Breast epithelium (tissue), 4 donors: ENCODE data around the gene DCD. TPM values are rescaled to one million over a fixed set of nuclear protein-coding genes. Genes with fewer than 3 reads are reported as not detected.

Source experiments
- DNase-seq, 2 donors: peaks; one replicate each; pipeline ENCODE4 v3.0.0-alpha.2; 2019; ENCODE audit warnings: low spot score in 2 of 2
- H3K27ac ChIP-seq, 2 donors: fragments of 200-600 bp; sonication (generic) in 1 of 2; one replicate each; pipeline ENCODE4 v1.5.1; 2016 to 2019; ENCODE audit warnings: mild to moderate bottlenecking in 1 of 2
- H3K27me3 ChIP-seq, 2 donors: fragments of 200-600 bp; sonication (generic) in 1 of 2; one replicate each; pipeline versions ENCODE4 v1.5.1 to v1.6.0; 2017 to 2019; ENCODE audit warnings: control low read depth in 1 of 2, mild to moderate bottlenecking in 1 of 2
- H3K36me3 ChIP-seq: fragments of 200-600 bp; one replicate; pipeline ENCODE4 v1.5.1; 2019
- H3K4me1 ChIP-seq, 2 donors: fragments of 200-600 bp; sonication (generic); one replicate each; pipeline ENCODE4 v1.5.1; 2016 to 2019; ENCODE audit warnings: control low read depth in 1 of 2
- H3K4me3 ChIP-seq, 3 donors: fragments of 200-600 bp; sonication (generic); 1 replicate in 2 of 3; 2 replicates in 1 of 3; pipeline ENCODE4 v1.5.1; 2016 to 2019; ENCODE audit warnings: mild to moderate bottlenecking in 3 of 3, moderate library complexity in 2 of 3
- H3K9me3 ChIP-seq, 2 donors: fragments of 200-600 bp; sonication (generic) in 1 of 2; one replicate each; pipeline ENCODE4 v1.5.1; 2016 to 2019; ENCODE audit warnings: control low read depth in 1 of 2
- POLR2A ChIP-seq: fragments of 450-650 bp; IDR thresholded peaks from one replicate; pipeline ENCODE4 v1.6.1; 2016; ENCODE audit warnings: antibody characterized with exemption, mild to moderate bottlenecking, moderate library complexity
- POLR2AphosphoS5 ChIP-seq, 3 donors: sonication (generic); formaldehyde crosslinking; IDR thresholded peaks; one replicate each; pipeline ENCODE4 v1.6.1; 2017; ENCODE audit warnings: antibody characterized with exemption in 3 of 3
- intact Hi-C: fragments of 100-400 bp; cut with DNase I; formaldehyde crosslinking; loops from one replicate; pipeline ENCODE4 v1.15.1; 2023; ENCODE audit warnings: low total_unique reads
- total RNA-seq, 3 donors: library from RNA; depleted of rRNA; stranded (reverse); fragments of >200 nt; gene quantifications; one replicate each; pipeline ENCODE4 v1.1.0, GENCODE V29; 2016
- TF ChIP-seq, protein P1 (sequence below), 3 donors: fragments of 450-650 bp; IDR thresholded peaks; one replicate each; pipeline ENCODE4 v1.5.1; 2016 to 2017; ENCODE audit warnings: antibody characterized with exemption in 3 of 3, mild to moderate bottlenecking in 3 of 3, moderate library complexity in 3 of 3

DCD gene
- total RNA-seq, 3 donors from 2014 or later: not detected

DNA sequence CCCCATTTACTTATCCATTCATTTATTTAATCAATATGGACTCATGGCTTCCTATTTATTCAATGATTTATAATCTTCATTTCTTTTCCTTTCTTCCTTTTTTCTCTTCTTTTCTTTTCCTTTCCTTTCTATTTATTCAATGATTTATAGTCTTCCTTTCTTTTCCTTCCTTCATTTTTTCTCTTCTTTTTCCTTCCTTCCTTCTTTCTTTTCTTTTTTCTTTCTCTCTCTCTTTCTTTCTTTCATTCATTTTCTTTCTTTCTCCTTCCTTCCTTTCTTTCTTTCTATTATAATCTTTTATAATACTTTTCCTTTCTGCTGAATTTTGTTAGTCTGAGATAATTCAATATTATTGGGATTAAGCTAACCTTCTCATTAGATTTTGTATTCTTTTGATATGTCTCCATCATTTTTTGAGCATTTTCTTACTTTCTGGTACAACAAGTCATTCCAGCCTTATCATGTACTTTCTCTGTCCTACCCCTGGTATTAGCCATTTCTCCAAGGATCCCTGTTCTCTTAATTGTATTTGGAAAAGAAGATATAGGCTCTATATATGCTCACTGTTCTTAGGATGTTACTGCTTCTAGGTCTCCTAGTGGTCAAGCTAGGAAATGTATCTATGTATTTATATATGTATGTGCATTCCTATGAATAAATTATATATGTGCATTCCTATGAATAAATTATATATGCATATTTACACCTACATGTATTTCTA, 25.5 kb downstream of the DCD start:
- no peaks in the 10 kb centered on the region for H3K27me3 ChIP-seq
- H3K36me3 ChIP-seq: no peaks in the 10 kb centered on the region
- no peak for DNase-seq
- no peaks in the 10 kb centered on the region for H3K9me3 ChIP-seq
- H3K27ac ChIP-seq: no peak overlapping the region
- H3K4me3 ChIP-seq: no peak overlapping the region
- H3K4me1 ChIP-seq: no peaks in the 10 kb centered on the region
- intact Hi-C loops: no loop called here
- no peak for TF ChIP-seq POLR2AphosphoS5 (IDR thresholded peaks at IDR 0.05)

DNA sequence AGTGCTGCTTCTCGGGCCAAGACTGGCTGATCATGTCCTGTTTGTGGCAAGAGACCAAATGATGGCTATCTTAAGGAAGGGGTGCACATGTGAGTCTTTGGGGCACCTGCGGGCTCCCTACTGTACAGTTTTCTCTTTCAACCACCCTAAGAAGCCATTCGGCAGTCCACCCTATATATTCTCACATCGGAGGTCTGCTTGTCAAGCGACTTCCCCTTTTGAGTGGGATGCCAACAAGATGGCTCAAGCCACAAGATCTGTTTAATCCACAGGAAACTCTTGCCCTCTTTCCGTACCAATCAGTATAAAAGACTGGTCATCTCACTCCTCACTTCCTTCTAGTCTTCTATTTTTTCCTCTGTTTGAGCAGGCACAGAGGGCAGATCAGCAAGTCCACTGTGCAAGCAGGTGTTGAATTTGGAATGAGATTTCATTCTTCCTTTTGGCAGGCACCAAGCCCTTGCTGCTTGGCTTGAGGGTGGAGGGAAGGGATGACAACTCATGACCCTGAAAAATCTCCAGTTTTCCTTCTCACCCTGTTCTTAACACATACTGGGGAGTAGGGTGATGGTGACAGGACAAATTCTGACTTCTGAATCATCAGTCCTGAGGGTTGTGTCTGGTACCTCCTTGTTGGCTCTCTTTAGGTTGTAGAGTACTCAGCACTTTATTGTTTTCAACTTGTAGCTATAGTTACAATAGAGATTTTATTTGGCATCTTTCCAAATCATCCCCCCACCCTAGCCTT, 31.1 kb downstream of the DCD start:
- Histone ChIP-seq H3K9me3 (no peaks in the 10 kb centered on the region), H3K4me3 (no peak overlapping the region), H3K27me3 (no peaks in the 10 kb centered on the region), H3K27ac (peak overlapping the region; percentile 4 to 57), H3K4me1 (no peaks in the 10 kb centered on the region), H3K36me3 (no peaks in the 10 kb centered on the region)
- TF ChIP-seq, protein P1, sequence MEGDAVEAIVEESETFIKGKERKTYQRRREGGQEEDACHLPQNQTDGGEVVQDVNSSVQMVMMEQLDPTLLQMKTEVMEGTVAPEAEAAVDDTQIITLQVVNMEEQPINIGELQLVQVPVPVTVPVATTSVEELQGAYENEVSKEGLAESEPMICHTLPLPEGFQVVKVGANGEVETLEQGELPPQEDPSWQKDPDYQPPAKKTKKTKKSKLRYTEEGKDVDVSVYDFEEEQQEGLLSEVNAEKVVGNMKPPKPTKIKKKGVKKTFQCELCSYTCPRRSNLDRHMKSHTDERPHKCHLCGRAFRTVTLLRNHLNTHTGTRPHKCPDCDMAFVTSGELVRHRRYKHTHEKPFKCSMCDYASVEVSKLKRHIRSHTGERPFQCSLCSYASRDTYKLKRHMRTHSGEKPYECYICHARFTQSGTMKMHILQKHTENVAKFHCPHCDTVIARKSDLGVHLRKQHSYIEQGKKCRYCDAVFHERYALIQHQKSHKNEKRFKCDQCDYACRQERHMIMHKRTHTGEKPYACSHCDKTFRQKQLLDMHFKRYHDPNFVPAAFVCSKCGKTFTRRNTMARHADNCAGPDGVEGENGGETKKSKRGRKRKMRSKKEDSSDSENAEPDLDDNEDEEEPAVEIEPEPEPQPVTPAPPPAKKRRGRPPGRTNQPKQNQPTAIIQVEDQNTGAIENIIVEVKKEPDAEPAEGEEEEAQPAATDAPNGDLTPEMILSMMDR (IDR thresholded peaks at IDR 0.05): no peak
- TF ChIP-seq POLR2A: no peak
- TF ChIP-seq POLR2AphosphoS5 (IDR thresholded peaks at IDR 0.05): no peak
- intact Hi-C loops: no loop called here
- no peak for DNase-seq

DNA sequence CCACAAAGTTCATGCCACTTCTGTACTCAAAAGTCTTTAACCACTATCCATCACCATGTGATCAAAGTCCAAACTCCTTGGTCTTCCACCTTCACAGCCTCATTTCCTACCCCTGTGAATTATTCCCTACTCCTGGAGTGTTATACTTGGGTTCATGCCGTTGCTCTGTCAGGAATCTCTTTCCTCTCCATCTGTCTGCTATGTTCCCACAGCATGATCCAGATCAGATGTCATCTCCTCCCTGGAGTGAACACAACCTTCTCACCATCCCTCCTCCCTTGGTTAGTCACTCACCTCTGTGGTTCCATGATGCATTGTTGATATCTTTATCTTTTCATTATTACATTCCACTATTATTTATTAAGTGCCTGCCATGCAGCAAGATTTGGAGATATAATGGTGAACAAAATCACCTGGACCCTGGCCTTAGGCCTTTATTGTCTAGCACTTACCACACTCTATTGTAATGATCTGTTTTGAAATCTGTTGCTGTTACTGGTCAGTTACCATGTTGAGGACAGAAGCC, 35.9 kb downstream of the DCD start:
- Histone ChIP-seq H3K9me3 (no peaks in the 10 kb centered on the region), H3K36me3 (no peaks in the 10 kb centered on the region), H3K4me3 (no peak overlapping the region), H3K27me3 (no peaks in the 10 kb centered on the region), H3K4me1 (no peaks in the 10 kb centered on the region), H3K27ac (peak overlapping the region in 1 of 2 donors; percentile 62)
- TF ChIP-seq POLR2AphosphoS5 (IDR thresholded peaks at IDR 0.05): no peak
- TF ChIP-seq, protein P1 (IDR thresholded peaks at IDR 0.05): no peak
- TF ChIP-seq POLR2A: no peak
- intact Hi-C loops: no loop called here
- DNase-seq: no peak

DNA sequence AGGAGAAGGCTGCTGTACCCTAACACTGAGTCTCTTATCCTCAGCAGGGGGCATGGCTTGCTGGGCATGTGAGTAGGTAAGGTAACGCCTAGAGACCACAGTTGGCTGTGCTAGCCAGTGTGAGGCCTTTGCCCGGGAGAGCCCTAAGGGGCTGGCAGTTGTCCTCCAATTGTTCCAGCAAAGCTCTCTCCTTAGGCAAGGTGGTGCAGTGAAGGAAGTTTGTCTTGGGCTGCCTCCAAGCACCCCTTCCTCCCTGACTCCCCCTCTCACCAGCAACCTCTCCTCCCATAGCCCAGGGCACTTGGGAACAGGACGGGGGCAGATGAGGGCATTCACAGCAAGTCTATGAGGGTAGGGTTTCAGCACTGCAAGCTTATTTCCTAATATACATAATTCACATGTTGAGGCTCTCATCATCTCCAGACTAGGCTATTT, 36.4 kb downstream of the DCD start:
- Histone ChIP-seq H3K4me3 (no peak overlapping the region), H3K27ac (peak overlapping the region; percentile 56 to 62), H3K36me3 (no peaks in the 10 kb centered on the region), H3K4me1 (no peaks in the 10 kb centered on the region), H3K27me3 (no peaks in the 10 kb centered on the region), H3K9me3 (no peaks in the 10 kb centered on the region)
- intact Hi-C loops: no loop called here
- DNase-seq: peak in 1 of 2 donors; percentile 52
- no peak for TF ChIP-seq POLR2A
- TF ChIP-seq, protein P1 (IDR thresholded peaks at IDR 0.05): no peak
- TF ChIP-seq POLR2AphosphoS5 (IDR thresholded peaks at IDR 0.05): no peak

DNA sequence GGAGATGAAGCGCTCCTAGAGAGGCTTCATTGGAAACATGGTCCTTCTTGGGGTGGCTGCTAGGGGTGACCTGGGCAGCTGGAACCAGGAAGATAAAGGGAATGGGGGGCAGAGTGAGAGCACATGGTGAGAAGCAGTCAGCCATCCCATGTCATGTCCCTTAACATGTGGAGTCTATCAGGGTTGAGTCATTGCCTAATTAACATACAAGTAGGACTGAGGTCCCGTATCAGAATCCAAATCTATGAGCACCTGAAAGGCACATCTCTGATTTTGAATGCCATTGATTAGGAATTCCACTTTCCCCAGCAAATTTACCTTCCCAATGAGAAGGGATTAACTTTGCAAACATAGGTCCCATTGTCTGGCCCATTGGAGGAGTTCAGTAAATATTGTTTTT, 39.4 kb downstream of the DCD start:
- intact Hi-C loops: no loop called here
- no peaks in the 10 kb centered on the region for H3K4me1 ChIP-seq
- TF ChIP-seq POLR2A (no peak), POLR2AphosphoS5 (IDR thresholded peaks at IDR 0.05) (no peak)
- TF ChIP-seq, protein P1 (IDR thresholded peaks at IDR 0.05): no peak

More for the DNA sequence above, 39.4 kb downstream of the DCD start:
- H3K27me3 ChIP-seq: no peaks in the 10 kb centered on the region
- no peaks in the 10 kb centered on the region for H3K36me3 ChIP-seq
- no peaks in the 10 kb centered on the region for H3K9me3 ChIP-seq
- no peak overlapping the region for H3K4me3 ChIP-seq
- H3K27ac ChIP-seq: peak overlapping the region in 1 of 2 donors; percentile 25
- DNase-seq: no peak
